ENCODE data around the gene TAF5L.

- no peak for TF ChIP-seq EZH2 (IDR thresholded peaks at IDR 0.05; ENCODE audit: insufficient read depth, poor library complexity, severe bottlenecking)
- TF ChIP-seq EZH2phosphoT487 (IDR thresholded peaks at IDR 0.05; ENCODE audit: insufficient read depth, low read depth), result no peak
Measured at GRCh38 chr1:229675396-229675795, 49.5 kb upstream of the TAF5L start.
